Stimulated activated CD8-positive, alpha-beta memory T cell treated with anti-CD3 and anti-CD28 coated beads, Interleukin-12 subunit alpha, Interleukin-12 subunit beta, amount 100 ng/mL, for 1 hour (primary cell): ENCODE data around the gene ARHGAP11B.
"Not testable (repeated sequence)": the region's sequence is repeated elsewhere in the genome, so short reads cannot be mapped to it uniquely, and the experiment has no call there.

ENCODE experiments used
- DNase-seq: peaks from one replicate; pipeline ENCODE4 v3.0.0-alpha.2; 2020; ENCODE audit warnings: low read depth

Gene ARHGAP11B

GRCh38 chr15:30625436-30626193 is at the start of gene ARHGAP11B:
Gene ARHGAP11B (plus strand): TSS chr15:30626128.
- DNase-seq: peak; percentile 90

GRCh38 chr15:30579394-30579970 is 46.4 kb upstream of the ARHGAP11B start:
- DNase-seq: not testable (repeated sequence)

GRCh38 chr15:30580716-30581115 is 45.2 kb upstream of the ARHGAP11B start:
- DNase-seq: not testable (repeated sequence)

GRCh38 chr15:30598953-30599352 is 27.0 kb upstream of the ARHGAP11B start:
- not testable (repeated sequence) for DNase-seq

GRCh38 chr15:30603796-30604195 is 22.1 kb upstream of the ARHGAP11B start, which contains the start of gene GOLGA8H:
Gene GOLGA8H (plus strand): TSS chr15:30604028. CDS start chr15:30604126, 98 bp downstream.
- not testable (repeated sequence) for DNase-seq

GRCh38 chr15:30612271-30612670 is 13.7 kb upstream of the ARHGAP11B start:
- not testable (repeated sequence) for DNase-seq

- not testable (repeated sequence) for DNase-seq
These were observed 4.6 kb upstream of the ARHGAP11B start for GRCh38 chr15:30621342-30621741.

- DNase-seq: not testable (repeated sequence)
These were observed 252 bp downstream of the ARHGAP11B start for GRCh38 chr15:30626194-30626565.

GRCh38 chr15:30626632-30627031 is 704 bp downstream of the ARHGAP11B start:
- DNase-seq: not testable (repeated sequence)

- no peak for DNase-seq
These were observed 24.3 kb downstream of the ARHGAP11B start for GRCh38 chr15:30650012-30650929.

- not testable (repeated sequence) for DNase-seq
These were observed 35.2 kb downstream of the ARHGAP11B start for GRCh38 chr15:30661154-30661553.

- not testable (repeated sequence) for DNase-seq
These were observed 43.7 kb downstream of the ARHGAP11B start for GRCh38 chr15:30669621-30670020.

- no peak for DNase-seq
These were observed 44.1 kb downstream of the ARHGAP11B start for GRCh38 chr15:30670056-30670455.

- DNase-seq: no peak
These were observed 45.4 kb downstream of the ARHGAP11B start for GRCh38 chr15:30671309-30671708.

GRCh38 chr15:30675126-30675525 is 49.2 kb downstream of the ARHGAP11B start:
- no peak for DNase-seq

GRCh38 chr15:30675891-30676290 is 50.0 kb downstream of the ARHGAP11B start:
- not testable (repeated sequence) for DNase-seq

GRCh38 chr15:30680997-30681396 is 55.1 kb downstream of the ARHGAP11B start:
- not testable (repeated sequence) for DNase-seq

- not testable (repeated sequence) for DNase-seq
These were observed 59.9 kb downstream of the ARHGAP11B start for GRCh38 chr15:30685709-30686285.

- DNase-seq: not testable (repeated sequence)
These were observed 60.7 kb downstream of the ARHGAP11B start for GRCh38 chr15:30686651-30687050.
